HepG2 (cell line): Measurements from ENCODE around the gene UBTFL1.
"Not testable (repeated sequence)": the region's sequence is repeated elsewhere in the genome, so short reads cannot be mapped to it uniquely, and the experiment has no call there.

Source experiments
- CEBPB ChIP-seq: IDR thresholded peaks from 2 replicates; pipeline ENCODE4 v1.6.1; 2011; ENCODE audit warnings: low read depth, low read length, improper control_type of control experiment, borderline replicate concordance
- POLR2AphosphoS5 ChIP-seq: IDR thresholded peaks from 2 replicates; pipeline ENCODE4 v1.6.1; 2012; ENCODE audit warnings: low read depth, low read length
- ZNF121 ChIP-seq: sonication (generic); formaldehyde crosslinking; IDR thresholded peaks from 2 replicates; pipeline ENCODE4 v1.5.0; 2020; ENCODE audit warnings: mild to moderate bottlenecking, missing genetic modification reagents
- ZZZ3 ChIP-seq: sonication (generic); formaldehyde crosslinking; IDR thresholded peaks from 2 replicates; pipeline ENCODE4 v1.4.0; 2020; ENCODE audit warnings: missing genetic modification reagents, mild to moderate bottlenecking, borderline replicate concordance
- TF ChIP-seq, protein P1 (sequence below): sonication (generic); formaldehyde crosslinking; IDR thresholded peaks from 2 replicates; pipeline ENCODE4 v1.5.0; 2020; ENCODE audit warnings: mild to moderate bottlenecking, missing genetic modification reagents
- TF ChIP-seq, protein P2 (sequence below): sonication (generic); formaldehyde crosslinking; IDR thresholded peaks from 2 replicates; pipeline ENCODE4 v1.4.0; 2020; ENCODE audit warnings: mild to moderate bottlenecking, missing genetic modification reagents

DNA sequence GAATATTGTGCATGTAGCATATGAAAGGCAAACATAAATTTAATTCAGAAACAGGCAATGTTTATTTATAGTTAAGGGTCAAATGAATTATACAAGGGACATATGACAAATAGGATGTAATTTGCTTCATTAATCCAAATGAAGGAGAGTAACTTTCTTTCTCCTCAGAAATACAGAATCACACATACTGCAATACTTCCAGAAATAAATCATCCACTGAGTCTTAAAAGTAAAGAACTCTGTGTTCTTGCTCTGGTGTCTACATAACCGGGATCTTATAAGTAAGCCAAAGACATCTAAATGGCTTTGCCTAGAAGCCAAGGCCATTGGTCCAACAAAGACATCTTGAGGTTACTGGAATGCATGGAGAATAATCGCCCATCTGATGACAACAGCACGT, at the start of gene UBTFL1:
- not testable (repeated sequence) for TF ChIP-seq ZZZ3 (CRISPR knock-in tag); CEBPB; POLR2AphosphoS5; ZNF121 (CRISPR knock-in tag)
- TF ChIP-seq, protein P1, sequence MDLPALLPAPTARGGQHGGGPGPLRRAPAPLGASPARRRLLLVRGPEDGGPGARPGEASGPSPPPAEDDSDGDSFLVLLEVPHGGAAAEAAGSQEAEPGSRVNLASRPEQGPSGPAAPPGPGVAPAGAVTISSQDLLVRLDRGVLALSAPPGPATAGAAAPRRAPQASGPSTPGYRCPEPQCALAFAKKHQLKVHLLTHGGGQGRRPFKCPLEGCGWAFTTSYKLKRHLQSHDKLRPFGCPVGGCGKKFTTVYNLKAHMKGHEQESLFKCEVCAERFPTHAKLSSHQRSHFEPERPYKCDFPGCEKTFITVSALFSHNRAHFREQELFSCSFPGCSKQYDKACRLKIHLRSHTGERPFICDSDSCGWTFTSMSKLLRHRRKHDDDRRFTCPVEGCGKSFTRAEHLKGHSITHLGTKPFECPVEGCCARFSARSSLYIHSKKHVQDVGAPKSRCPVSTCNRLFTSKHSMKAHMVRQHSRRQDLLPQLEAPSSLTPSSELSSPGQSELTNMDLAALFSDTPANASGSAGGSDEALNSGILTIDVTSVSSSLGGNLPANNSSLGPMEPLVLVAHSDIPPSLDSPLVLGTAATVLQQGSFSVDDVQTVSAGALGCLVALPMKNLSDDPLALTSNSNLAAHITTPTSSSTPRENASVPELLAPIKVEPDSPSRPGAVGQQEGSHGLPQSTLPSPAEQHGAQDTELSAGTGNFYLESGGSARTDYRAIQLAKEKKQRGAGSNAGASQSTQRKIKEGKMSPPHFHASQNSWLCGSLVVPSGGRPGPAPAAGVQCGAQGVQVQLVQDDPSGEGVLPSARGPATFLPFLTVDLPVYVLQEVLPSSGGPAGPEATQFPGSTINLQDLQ = not testable (repeated sequence)
- TF ChIP-seq, protein P2, sequence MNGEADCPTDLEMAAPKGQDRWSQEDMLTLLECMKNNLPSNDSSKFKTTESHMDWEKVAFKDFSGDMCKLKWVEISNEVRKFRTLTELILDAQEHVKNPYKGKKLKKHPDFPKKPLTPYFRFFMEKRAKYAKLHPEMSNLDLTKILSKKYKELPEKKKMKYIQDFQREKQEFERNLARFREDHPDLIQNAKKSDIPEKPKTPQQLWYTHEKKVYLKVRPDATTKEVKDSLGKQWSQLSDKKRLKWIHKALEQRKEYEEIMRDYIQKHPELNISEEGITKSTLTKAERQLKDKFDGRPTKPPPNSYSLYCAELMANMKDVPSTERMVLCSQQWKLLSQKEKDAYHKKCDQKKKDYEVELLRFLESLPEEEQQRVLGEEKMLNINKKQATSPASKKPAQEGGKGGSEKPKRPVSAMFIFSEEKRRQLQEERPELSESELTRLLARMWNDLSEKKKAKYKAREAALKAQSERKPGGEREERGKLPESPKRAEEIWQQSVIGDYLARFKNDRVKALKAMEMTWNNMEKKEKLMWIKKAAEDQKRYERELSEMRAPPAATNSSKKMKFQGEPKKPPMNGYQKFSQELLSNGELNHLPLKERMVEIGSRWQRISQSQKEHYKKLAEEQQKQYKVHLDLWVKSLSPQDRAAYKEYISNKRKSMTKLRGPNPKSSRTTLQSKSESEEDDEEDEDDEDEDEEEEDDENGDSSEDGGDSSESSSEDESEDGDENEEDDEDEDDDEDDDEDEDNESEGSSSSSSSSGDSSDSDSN (CRISPR knock-in tag) = not testable (repeated sequence)
